ENCODE data around the gene EVC.
"Not testable (repeated sequence)": the region's sequence is repeated elsewhere in the genome, so short reads cannot be mapped to it uniquely, and the experiment has no call there.

Gene EVC

GRCh38 chr4:5708449-5709206 lies 2.4 kb upstream of the EVC start, which contains the start of gene EVC2:
EVC2 (minus strand) TSS chr4:5708559; CDS start chr4:5708513, 46 bp downstream.
- peak; percentile 84 for DNase-seq (ENCODE audit: low spot score)

- no peak for DNase-seq (ENCODE audit: low spot score)
Measured at GRCh38 chr4:5709207-5709575, 1.8 kb upstream of the EVC start.

GRCh38 chr4:5710065-5710960 lies 688 bp upstream of the EVC start:
- DNase-seq (ENCODE audit: low spot score), result peak; percentile 67

- DNase-seq (ENCODE audit: low spot score), result peak; percentile 78
Measured at GRCh38 chr4:5711479-5712184, 631 bp downstream of the EVC start.

- no peak for DNase-seq (ENCODE audit: low spot score)
Measured at GRCh38 chr4:5712517-5712916, 1.5 kb downstream of the EVC start.

GRCh38 chr4:5712931-5713330 lies 1.9 kb downstream of the EVC start:
- no peak for DNase-seq (ENCODE audit: low spot score)

GRCh38 chr4:5713861-5714260 lies 2.9 kb downstream of the EVC start:
- DNase-seq (ENCODE audit: low spot score), result no peak

- DNase-seq (ENCODE audit: low spot score), result no peak
Measured at GRCh38 chr4:5715357-5715756, 4.4 kb downstream of the EVC start.

GRCh38 chr4:5716391-5716790 lies 5.4 kb downstream of the EVC start:
- no peak for DNase-seq (ENCODE audit: low spot score)

- no peak for DNase-seq (ENCODE audit: low spot score)
Measured at GRCh38 chr4:5717449-5718158, 6.6 kb downstream of the EVC start.

- DNase-seq (ENCODE audit: low spot score), result no peak
Measured at GRCh38 chr4:5718411-5718810, 7.4 kb downstream of the EVC start.

GRCh38 chr4:5719350-5720055 lies 8.5 kb downstream of the EVC start:
- DNase-seq (ENCODE audit: low spot score), result no peak

GRCh38 chr4:5720157-5720850 lies 9.3 kb downstream of the EVC start:
- no peak for DNase-seq (ENCODE audit: low spot score)

- DNase-seq (ENCODE audit: low spot score), result no peak
Measured at GRCh38 chr4:5720980-5721379, 10.0 kb downstream of the EVC start.

GRCh38 chr4:5721923-5722322 lies 10.9 kb downstream of the EVC start:
- no peak for DNase-seq (ENCODE audit: low spot score)

- peak; percentile 67 for DNase-seq (ENCODE audit: low spot score)
Measured at GRCh38 chr4:5722328-5722727, 11.3 kb downstream of the EVC start.

GRCh38 chr4:5724377-5724776 lies 13.4 kb downstream of the EVC start:
- DNase-seq (ENCODE audit: low spot score), result no peak

- DNase-seq (ENCODE audit: low spot score), result not testable (repeated sequence)
Measured at GRCh38 chr4:5728412-5728811, 17.4 kb downstream of the EVC start.

GRCh38 chr4:5730436-5730835 lies 19.4 kb downstream of the EVC start:
- DNase-seq (ENCODE audit: low spot score), result no peak

Measured in AG08396 (cell line).